H9 (cell line): ENCODE data around the gene TSC1. TPM values are rescaled to one million over a fixed set of nuclear protein-coding genes. Genes with fewer than 3 reads are reported as not detected.

ENCODE experiments used
- DNase-seq: peaks from one replicate; pipeline ENCODE4 v3.0.0-alpha.2; 2017
- H2AFZ ChIP-seq: one replicate; pipeline ENCODE4 v1.6.1; 2013; ENCODE audit warnings: mild to moderate bottlenecking, low read length, control low read depth, moderate library complexity
- H2AK5ac ChIP-seq: 2 replicates; pipeline ENCODE4 v1.6.1; 2013; ENCODE audit warnings: low read length, control low read depth, mixed read lengths; ENCODE audit not compliant: insufficient read length
- H2BK120ac ChIP-seq: one replicate; pipeline ENCODE4 v1.6.1; 2013; ENCODE audit warnings: low read depth, mild to moderate bottlenecking, low read length, control low read depth, inconsistent platforms; ENCODE audit not compliant: poor library complexity, severe bottlenecking
- H2BK12ac ChIP-seq: 2 replicates; pipeline ENCODE4 v1.6.1; 2013; ENCODE audit warnings: low read length, control low read depth, mixed read lengths, low read depth; ENCODE audit not compliant: insufficient read length
- H2BK15ac ChIP-seq: 2 replicates; pipeline ENCODE4 v1.6.1; 2013; ENCODE audit warnings: low read depth, low read length, control low read depth
- H2BK20ac ChIP-seq: one replicate; pipeline ENCODE4 v1.6.1; 2013; ENCODE audit warnings: low read depth, mild to moderate bottlenecking, low read length, control low read depth, inconsistent platforms; ENCODE audit not compliant: poor library complexity, severe bottlenecking
- H2BK5ac ChIP-seq: 2 replicates; pipeline ENCODE4 v1.6.1; 2013; ENCODE audit warnings: low read length, control low read depth, mixed read lengths; ENCODE audit not compliant: insufficient read length
- H3K14ac ChIP-seq: 2 replicates; pipeline ENCODE4 v1.6.1; 2013; ENCODE audit warnings: low read length, control low read depth; ENCODE audit not compliant: insufficient read depth
- H3K18ac ChIP-seq: 2 replicates; pipeline ENCODE4 v1.6.1; 2013; ENCODE audit warnings: low read depth, mild to moderate bottlenecking, mixed read lengths, low read length, control low read depth; ENCODE audit not compliant: insufficient read length
- H3K23ac ChIP-seq: 2 replicates; pipeline ENCODE4 v1.6.1; 2013; ENCODE audit warnings: low read length, control low read depth, mixed read lengths, low read depth; ENCODE audit not compliant: insufficient read length
- H3K23me2 ChIP-seq: 2 replicates; pipeline ENCODE4 v1.6.1; 2013; ENCODE audit warnings: low read depth, mild to moderate bottlenecking, mixed read lengths, low read length, control low read depth; ENCODE audit not compliant: insufficient read length, poor library complexity, severe bottlenecking
- H3K27ac ChIP-seq: 2 replicates; pipeline ENCODE4 v1.5.1; 2013; ENCODE audit warnings: low read length, control low read depth, mixed read lengths, low read depth; ENCODE audit not compliant: insufficient read length
- H3K27me3 ChIP-seq: 2 replicates; pipeline ENCODE4 v1.6.1; 2013; ENCODE audit warnings: low read length, control low read depth, inconsistent platforms; ENCODE audit not compliant: insufficient read depth
- H3K4ac ChIP-seq: 2 replicates; pipeline ENCODE4 v1.6.1; 2013; ENCODE audit warnings: low read depth, mild to moderate bottlenecking, control low read depth, inconsistent platforms, low read length, moderate library complexity
- H3K4me1 ChIP-seq: 2 replicates; pipeline ENCODE4 v1.6.1; 2013; ENCODE audit warnings: low read length, control low read depth, inconsistent platforms; ENCODE audit not compliant: insufficient read depth
- H3K4me2 ChIP-seq: 2 replicates; pipeline ENCODE4 v1.6.1; 2013; ENCODE audit warnings: low read length, control low read depth, mixed read lengths; ENCODE audit not compliant: insufficient read length, insufficient read depth
- H3K56ac ChIP-seq: 2 replicates; pipeline ENCODE4 v1.6.1; 2013; ENCODE audit warnings: low read depth, mild to moderate bottlenecking, mixed read lengths, low read length, control low read depth; ENCODE audit not compliant: insufficient read length
- H3K79me1 ChIP-seq: 2 replicates; pipeline ENCODE4 v1.6.1; 2013; ENCODE audit warnings: low read depth, mild to moderate bottlenecking, moderate library complexity, low read length, control low read depth, inconsistent platforms; ENCODE audit not compliant: insufficient read depth, poor library complexity, severe bottlenecking
- H3K79me2 ChIP-seq: 2 replicates; pipeline ENCODE4 v1.6.1; 2013; ENCODE audit warnings: low read length, control low read depth, inconsistent platforms; ENCODE audit not compliant: insufficient read depth
- H3K9ac ChIP-seq: 2 replicates; pipeline ENCODE4 v1.6.1; 2013; ENCODE audit warnings: low read length, control low read depth, mixed read lengths; ENCODE audit not compliant: insufficient read length; ENCODE audit errors: extremely low read depth
- H3K9me3 ChIP-seq: one replicate; pipeline ENCODE4 v1.6.1; 2013; ENCODE audit warnings: low read depth, low read length, inconsistent platforms; ENCODE audit not compliant: control insufficient read depth
- H3T11ph ChIP-seq: one replicate; pipeline ENCODE4 v1.6.1; 2013; ENCODE audit warnings: mild to moderate bottlenecking, low read length, control low read depth, inconsistent platforms
- H4K20me1 ChIP-seq: one replicate; pipeline ENCODE4 v1.6.1; 2013; ENCODE audit not compliant: control insufficient read depth, insufficient read length, insufficient read depth
- H4K5ac ChIP-seq: 2 replicates; pipeline ENCODE4 v1.6.1; 2013; ENCODE audit warnings: low read depth, mild to moderate bottlenecking, mixed read lengths, low read length, control low read depth; ENCODE audit not compliant: insufficient read length
- H4K8ac ChIP-seq: replicated peaks from 2 replicates; pipeline ENCODE4 v1.6.1; 2013; ENCODE audit warnings: low read length, control low read depth, mixed read lengths, low read depth; ENCODE audit not compliant: insufficient read length
- H4K91ac ChIP-seq: 2 replicates; pipeline ENCODE4 v1.6.1; 2013; ENCODE audit warnings: low read depth, mild to moderate bottlenecking, moderate library complexity, mixed read lengths, low read length, control low read depth; ENCODE audit not compliant: insufficient read length
- H3K27ac Mint-ChIP-seq, 3 experiments: 2 replicates in 2 of 3; 3 replicates in 1 of 3; pipeline ENCODE4 v1.8.0; 2020 to 2021; ENCODE audit warnings: mixed read lengths in 3 of 3, mild to moderate bottlenecking in 1 of 3, moderate library complexity in 1 of 3
- H3K27me3 Mint-ChIP-seq: 2 replicates; pipeline ENCODE4 v1.8.0; 2021; ENCODE audit warnings: low read depth, mild to moderate bottlenecking, moderate library complexity, mixed read lengths
- H3K36me3 Mint-ChIP-seq, 3 experiments: 2 replicates in 2 of 3; 3 replicates in 1 of 3; pipeline ENCODE4 v1.8.0; 2020 to 2021; ENCODE audit warnings: low read depth in 3 of 3, mixed read lengths in 3 of 3; ENCODE audit not compliant: insufficient read depth in 1 of 3
- H3K4me1 Mint-ChIP-seq, 2 experiments: 2 replicates each; pipeline ENCODE4 v1.8.0; 2020; ENCODE audit warnings: mixed read lengths in 2 of 2
- H3K4me3 Mint-ChIP-seq, 2 experiments: 2 replicates in 1 of 2; 3 replicates in 1 of 2; pipeline ENCODE4 v1.8.0; 2020 to 2021; ENCODE audit warnings: mild to moderate bottlenecking in 2 of 2, mixed read lengths in 2 of 2, moderate library complexity in 1 of 2
- H3K9me3 Mint-ChIP-seq, 2 experiments: 2 replicates in 1 of 2; 3 replicates in 1 of 2; pipeline ENCODE4 v1.8.0; 2020; ENCODE audit warnings: mild to moderate bottlenecking in 2 of 2, mixed read lengths in 2 of 2, moderate library complexity in 1 of 2
- WGBS: extraction: QIAGEN DNeasy Blood & Tissue Kit; methylation state at CpG from one replicate; pipeline ENCODE4 v1.1.7; 2013; ENCODE audit warnings: missing lambda C conversion rate, low lambda C conversion rate, mixed read lengths; ENCODE audit not compliant: insufficient read length; ENCODE audit errors: extremely low coverage; 5-methylcytosine and 5-hydroxymethylcytosine counted together
- total RNA-seq: library from RNA; stranded (reverse); gene quantifications from 2 replicates; pipeline ENCODE4 v1.2.1, GENCODE V29; 2021
- TF ChIP-seq, protein P1 (sequence below): fragments of 200-600 bp; sonication (generic); conservative IDR thresholded peaks from 3 replicates; pipeline ENCODE4 v1.8.0; 2021; ENCODE audit warnings: antibody characterized with exemption, mild to moderate bottlenecking

The TSC1 gene
- total RNA-seq, 1 experiment from 2014 or later = 32.7 TPM

DNA sequence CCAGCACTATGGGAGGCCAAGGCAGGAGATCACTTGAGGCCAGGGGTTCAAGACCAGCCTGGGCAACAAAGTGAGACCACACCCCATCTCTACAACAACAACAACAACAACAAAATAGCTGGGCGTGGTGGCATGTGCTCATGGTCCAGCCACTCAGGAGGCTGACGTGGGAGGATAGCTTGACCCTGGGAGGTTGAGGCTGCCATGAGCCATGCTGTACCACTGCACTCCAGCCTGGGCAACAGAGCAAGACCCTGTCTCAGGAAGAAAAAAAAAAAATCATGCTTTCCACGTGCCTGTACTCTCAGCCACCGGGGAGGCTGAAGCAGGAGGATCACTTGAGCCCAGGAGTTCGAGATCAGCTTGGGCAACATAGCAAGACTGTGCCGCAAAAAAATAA, 29.5 kb downstream of the TSC1 start:
- DNase-seq = no peak
- Histone ChIP-seq H3K27ac (no peak overlapping the region), H3K56ac (no peak overlapping the region), H4K8ac (no peak overlapping the region), H2AK5ac (no peak overlapping the region), H3K18ac (no peak overlapping the region), H2BK20ac (no peak overlapping the region), H3K4me1 (no peaks in the 10 kb centered on the region), H2BK5ac (no peak overlapping the region), H3K14ac (no peak overlapping the region; the same call in 1 of the 2 replicates), H3K4ac (no peak overlapping the region), H4K91ac (no peak overlapping the region), H3K9me3 (no peaks in the 10 kb centered on the region), H3K23ac (no peak overlapping the region), H4K5ac (no peak overlapping the region), H2BK12ac (no peak overlapping the region), H2BK120ac (no peak overlapping the region), H3K27me3 (no peaks in the 10 kb centered on the region), H3K23me2 (no peaks in the 10 kb centered on the region), H2BK15ac (no peak overlapping the region), H3K4me2 (no peak overlapping the region), H2AFZ (no peak overlapping the region), H3T11ph (no peak overlapping the region), H3K9ac (no peak overlapping the region), H3K79me1 (no peaks in the 10 kb centered on the region), H3K79me2 (no peaks in the 10 kb centered on the region), H4K20me1 (no peaks in the 10 kb centered on the region)
- no peaks in the 10 kb centered on the region for H3K9me3 Mint-ChIP-seq
- H3K4me3 Mint-ChIP-seq = no peak overlapping the region
- H3K27ac Mint-ChIP-seq = no peak overlapping the region
- no peaks in the 10 kb centered on the region for H3K27me3 Mint-ChIP-seq
- H3K4me1 Mint-ChIP-seq = no peaks in the 10 kb centered on the region
- TF ChIP-seq, protein P1, sequence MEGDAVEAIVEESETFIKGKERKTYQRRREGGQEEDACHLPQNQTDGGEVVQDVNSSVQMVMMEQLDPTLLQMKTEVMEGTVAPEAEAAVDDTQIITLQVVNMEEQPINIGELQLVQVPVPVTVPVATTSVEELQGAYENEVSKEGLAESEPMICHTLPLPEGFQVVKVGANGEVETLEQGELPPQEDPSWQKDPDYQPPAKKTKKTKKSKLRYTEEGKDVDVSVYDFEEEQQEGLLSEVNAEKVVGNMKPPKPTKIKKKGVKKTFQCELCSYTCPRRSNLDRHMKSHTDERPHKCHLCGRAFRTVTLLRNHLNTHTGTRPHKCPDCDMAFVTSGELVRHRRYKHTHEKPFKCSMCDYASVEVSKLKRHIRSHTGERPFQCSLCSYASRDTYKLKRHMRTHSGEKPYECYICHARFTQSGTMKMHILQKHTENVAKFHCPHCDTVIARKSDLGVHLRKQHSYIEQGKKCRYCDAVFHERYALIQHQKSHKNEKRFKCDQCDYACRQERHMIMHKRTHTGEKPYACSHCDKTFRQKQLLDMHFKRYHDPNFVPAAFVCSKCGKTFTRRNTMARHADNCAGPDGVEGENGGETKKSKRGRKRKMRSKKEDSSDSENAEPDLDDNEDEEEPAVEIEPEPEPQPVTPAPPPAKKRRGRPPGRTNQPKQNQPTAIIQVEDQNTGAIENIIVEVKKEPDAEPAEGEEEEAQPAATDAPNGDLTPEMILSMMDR = no peak
- peaks cover 16 to 64% (median 37%) of the 10 kb centered on the region in 3 experiments for H3K36me3 Mint-ChIP-seq
- WGBS = no CpG with 5 or more reads among the region's 6 CpGs
